NCI-H2227 (cell line): ENCODE data around the gene GNG13.
A peak's percentile ranks its signal among the peaks of the same experiment; 100 is the strongest.
"Not testable (repeated sequence)": the region's sequence is repeated elsewhere in the genome, so short reads cannot be mapped to it uniquely, and the experiment has no call there.

Experiments
- DNase-seq: peaks from one replicate; lab custom pipeline; 2025; ENCODE audit not compliant: unreplicated experiment; lab: John Stamatoyannopoulos, UW

Gene GNG13, protein sequence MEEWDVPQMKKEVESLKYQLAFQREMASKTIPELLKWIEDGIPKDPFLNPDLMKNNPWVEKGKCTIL

DNA sequence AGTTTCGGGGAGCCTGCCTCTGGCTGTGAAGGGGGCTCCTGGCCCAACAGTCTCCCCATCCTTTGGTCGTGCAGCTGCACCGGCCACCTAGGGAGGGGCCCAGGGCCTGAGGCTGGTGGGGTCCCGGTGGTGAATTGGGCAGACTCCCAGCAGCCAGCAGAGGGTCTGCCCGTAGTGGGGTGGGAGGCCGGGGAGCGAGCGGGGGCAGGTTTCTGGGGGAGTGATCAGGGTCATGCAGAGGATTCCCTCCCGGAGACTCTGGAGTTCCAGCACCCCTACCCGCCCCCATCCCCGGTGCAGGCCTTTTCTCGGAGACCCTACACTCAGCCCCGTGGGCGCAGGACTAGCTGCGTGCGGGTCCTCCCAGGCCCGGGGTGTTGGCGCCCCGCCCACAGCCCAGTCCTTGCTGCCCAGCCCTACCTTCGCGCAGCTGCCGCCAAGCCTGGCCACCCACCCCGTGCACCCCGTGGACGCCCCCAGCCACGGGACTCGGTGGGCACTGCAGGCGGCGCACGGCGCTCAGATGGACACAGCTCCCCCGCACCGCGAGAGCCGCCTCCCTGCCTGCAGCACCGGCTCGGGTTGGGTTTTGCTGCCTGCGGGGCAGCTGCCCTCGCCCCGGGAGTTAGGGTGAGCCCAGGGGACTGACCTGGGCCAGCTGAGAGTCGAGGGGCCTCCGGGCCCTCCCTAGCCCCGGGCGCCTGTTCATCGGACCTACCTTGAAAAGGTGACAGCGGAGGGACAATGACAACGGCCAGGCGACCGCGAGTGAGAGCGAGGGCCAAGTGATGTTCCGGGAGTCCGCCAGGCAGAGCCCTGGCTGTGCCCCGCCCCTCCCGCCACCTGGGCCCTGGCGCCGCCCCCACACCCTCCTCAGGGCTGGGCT, at the start of gene GNG13:
Gene GNG13, minus strand, starts transcription at position 787 of the 886 bp plus-strand sequence. CDS start 1,657 bp downstream, outside the sequence.
- DNase-seq, result peak; percentile 33

DNA sequence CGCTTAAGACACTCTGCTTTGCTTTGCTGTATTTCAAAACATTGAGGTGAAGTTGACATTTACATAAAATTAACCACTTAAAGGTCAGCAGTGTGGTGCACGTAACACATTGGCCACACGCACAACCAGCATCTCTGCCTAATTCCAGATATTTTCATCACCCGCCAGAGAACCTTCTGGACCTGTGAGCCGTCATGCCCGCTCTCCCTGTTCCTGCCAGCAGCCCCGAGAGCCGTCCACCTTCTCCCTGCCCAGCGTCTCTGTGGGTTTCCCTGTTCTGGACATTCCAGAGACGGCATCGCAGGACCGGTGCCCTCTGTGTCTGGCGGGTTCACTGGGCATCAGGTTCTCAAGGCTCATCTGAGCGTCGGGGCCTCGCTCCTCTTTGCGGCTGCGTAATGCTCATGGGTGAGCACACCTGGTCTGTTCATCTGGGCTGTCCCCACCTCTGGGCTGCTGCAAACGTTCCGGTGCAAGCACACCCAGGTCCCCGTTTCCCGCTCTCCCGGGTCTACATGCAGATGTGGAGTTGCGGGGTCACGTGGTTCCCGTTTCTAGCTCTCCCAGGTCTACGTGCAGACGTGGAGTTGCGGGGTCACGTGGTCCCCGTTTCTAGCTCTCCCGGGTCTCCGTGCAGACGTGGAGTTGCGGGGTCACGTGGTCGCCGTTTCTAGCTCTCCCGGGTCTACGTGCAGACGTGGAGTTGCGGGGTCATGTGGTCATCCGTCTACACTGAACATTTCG, 48.1 kb upstream of the GNG13 start:
- DNase-seq, result no peak

DNA sequence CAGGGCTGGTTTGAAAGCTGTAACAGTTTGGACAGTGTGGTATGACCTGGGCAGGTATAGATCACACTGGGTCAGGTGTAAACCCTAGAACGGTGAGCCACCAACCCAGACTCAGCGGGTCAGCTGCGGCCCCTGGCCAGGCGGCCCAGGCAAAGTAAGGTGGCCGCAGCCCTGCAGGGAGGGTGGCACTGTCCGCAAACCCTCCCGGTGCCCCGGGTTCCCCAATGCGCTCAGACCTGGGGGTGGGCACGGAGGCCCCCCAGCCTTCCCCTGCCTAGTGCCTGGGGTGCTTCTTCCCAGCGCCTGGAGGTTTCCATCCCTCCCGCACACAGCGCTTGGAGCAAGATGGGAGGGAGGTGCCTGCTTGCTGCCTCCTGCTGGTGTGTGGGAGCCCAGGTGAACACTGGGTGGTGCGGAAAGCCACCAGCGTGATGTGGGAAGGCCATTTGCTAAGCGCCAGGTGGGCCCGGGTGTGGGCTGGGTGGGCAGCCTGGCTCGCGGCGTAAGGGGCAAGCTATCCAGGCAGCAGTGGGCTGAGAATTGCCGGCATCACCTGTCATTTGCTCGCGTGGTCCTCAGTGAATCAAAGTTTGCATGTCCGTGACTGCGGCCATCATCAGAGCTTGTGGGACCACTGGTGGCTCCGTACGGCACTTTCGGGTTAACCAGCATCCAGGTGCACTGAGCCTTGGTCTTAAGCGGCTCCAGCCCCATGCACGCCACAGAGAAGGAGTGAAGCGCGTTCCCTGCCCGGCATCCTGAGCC, 47.3 kb upstream of the GNG13 start:
- no peak for DNase-seq

DNA sequence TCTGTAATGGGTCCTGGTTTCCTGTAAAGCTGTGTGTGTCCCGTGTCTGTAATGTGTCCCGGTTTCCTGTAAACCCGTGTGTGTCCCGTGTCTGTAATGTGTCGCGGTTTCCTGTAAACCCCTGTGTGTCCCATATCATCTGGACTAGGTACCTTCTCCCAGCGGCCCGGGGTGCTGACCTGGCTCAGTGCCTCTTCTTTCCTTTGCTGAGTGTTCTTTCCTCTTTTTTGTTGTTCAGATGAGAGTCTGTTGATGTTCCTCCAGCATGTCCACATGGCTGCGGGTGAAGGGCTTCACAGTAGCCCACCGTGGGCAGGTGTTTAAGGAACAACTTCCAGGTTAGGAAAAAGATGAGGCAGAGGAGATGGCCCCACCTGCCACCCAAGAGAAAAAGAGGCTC, 46.6 kb upstream of the GNG13 start:
- DNase-seq, result no peak

DNA sequence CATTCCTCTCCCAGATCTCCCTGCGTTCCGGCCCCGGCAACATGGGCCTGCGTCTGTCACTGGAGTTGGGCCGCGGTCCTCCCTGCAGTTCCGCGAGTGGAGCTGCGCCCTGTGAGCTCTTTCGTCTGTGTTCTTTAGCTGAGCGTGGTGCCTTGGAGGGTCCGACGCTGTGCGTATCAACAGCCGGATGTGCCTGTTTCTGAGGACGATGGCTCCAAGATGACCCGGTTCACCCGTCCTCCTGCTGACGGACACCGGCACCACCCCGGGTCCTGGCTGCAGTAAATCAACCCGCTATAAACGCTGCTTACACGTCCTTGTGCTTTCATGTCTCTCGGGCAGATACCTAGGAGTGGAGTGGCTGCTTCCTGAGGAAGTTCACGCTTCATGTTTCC, 44.8 kb upstream of the GNG13 start:
- DNase-seq, result no peak

DNA sequence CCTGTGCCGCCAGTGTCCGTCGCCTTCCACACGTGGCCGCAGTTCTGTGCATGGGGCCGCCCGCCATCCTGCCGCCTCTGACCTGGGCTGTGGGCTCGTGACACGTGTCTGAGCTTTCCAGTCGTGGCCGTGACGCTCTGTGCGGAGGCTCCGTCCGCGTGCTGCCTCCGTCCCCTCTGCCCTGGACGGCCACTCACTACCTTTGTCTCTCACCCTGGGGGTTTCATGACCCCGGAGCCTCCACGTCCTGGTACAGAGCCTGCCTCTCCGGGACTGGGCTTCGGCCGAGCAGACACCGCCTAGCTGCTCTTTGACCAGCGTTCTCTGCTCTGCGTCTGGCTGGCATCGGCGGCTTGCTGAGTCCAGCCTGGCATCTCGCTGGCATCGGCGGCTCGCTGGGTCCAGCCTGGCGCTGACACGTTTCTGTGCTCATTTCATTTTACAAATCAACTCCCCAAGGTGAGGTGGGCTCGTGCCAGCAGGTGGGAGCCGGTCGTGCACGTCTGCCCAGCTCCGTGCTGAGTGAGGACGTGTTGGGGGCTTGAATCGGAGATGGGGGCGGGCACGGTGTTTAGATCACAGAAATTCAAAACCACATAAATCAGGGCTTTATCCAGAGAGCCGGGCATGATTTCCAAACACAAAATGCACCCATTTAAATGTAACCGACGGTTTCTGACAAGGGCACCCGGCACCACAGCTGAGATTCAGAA, 44.3 kb upstream of the GNG13 start:
- DNase-seq, result no peak

GRCh38 chr16:843771-844170, 43.2 kb upstream of the GNG13 start:
- no peak for DNase-seq

- no peak for DNase-seq
Measured at GRCh38 chr16:842711-843560, 42.4 kb upstream of the GNG13 start.

DNA sequence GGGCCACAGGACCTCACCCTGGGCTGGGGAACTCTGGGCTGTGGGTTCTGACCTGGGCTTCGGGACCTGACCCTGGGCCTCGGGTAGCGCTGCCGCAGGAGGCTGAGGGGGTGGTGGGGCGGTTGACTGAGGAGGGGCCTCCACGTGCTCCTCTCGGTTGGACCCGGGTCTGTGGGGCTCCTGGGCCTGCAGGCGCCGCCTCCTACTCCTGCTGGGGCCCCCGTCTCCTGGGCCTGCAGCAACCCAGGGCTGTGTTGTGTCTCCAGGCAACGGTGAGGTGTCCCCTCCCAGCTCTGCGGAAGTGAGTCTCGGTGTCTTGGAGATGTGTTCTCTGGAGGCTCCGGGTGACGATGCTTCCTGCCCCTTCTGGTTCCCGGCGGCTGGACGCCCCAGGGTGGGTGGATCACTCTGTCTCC, 41.5 kb upstream of the GNG13 start:
- no peak for DNase-seq

GRCh38 chr16:841455-842060, 41.0 kb upstream of the GNG13 start:
- DNase-seq, result no peak

DNA sequence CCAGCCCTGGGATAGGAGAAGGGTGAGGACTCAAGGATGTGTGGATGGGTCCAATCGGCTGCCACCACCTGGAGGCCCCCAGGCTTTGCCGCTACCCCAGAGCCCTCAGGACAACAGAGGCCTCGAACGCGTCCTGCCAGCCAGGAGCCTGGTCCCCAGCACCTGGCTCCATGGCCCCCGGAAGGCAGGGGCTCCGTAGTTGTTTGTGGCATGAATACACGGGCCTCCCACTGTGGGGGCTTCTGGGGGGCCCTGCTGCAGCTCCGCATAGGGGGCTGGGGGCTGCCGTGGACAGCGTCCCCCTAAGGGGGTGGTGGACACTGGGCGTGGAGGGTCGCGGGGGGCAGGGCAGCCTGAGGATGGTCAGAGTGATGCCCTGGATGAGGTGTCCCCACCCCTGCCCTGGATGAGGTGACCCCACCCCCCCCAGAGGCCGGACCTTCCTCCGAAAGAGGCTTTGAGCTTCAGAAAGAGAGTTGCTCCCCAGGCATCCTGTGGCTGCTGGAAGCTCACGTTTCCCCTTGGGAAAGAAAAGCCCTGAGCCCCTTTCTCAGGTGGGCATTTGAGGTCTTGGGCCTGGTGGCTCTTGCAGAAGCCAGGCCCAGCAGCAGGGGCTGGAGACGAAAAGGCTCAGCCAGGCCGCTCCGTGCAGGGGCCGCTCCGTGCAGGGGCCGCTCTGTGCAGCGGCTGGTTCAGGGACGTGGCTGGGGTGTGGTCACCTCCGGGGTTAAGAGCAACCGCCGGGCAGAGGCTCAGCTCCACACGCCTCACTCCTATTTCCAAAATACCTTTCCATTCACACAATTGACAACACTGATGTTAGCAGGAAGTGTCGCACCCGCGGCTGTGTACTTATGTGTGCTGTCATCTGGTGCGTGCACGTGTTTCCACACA, 40.3 kb upstream of the GNG13 start:
- no peak for DNase-seq

DNA sequence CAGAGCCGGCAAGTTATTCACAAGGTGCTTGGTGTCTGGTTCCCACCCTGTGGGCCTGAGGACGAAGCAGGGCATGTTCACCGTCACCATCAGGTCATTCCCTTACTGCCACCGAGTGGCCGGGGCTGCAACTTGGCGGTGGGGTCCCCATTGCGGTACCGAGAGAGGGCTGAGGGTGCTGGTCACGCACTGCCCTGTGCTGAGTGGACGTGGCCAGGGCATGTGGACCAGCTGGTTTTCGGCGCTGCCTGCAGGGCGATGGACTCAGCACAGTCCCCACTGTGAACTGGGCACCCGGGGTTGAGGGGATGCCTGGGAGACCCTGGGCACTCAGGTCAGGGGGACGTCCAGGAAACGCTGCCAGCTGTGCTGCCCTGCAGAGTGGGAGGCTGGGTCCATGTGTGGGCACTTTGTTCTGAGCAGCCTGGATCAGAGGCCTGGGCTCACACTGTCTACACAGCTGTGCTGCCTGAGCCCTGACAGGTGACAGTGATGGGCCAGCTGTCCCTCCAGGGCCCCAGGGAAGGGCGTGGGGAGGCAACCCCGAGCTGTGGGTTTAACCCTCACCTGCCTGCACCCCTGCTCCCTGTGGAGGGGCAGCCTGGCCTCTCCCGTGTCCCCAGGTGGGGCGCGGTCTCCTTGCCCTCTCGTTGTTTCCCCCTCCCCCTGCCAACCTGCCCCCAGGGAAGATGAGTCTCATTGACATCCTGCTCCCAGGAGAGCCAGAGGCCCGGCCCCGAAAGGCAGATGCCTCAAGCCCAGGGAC, 39.3 kb upstream of the GNG13 start:
- no peak for DNase-seq

DNA sequence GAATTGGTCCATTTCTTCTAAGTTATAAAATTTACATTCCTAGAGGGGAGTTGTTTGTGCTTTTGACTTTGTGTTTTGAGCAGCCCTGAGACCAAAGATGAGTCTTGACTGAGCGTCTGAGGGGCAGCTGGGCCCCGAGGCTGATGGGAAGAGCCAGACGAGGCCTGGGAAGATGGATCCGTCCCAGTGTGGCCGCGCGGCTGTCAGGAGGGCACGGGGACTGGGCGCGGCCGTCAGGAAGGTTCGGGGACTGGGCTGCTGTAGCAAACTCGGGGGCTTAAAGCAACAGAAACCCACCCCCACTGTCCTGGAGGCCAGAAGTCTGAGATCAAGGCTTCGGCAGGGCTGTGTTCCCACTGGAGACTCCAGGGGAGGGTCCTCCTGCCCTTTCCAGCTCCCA, 38.2 kb upstream of the GNG13 start:
- no peak for DNase-seq

- DNase-seq, result not testable (repeated sequence)
Measured at GRCh38 chr16:836822-837221, 36.3 kb upstream of the GNG13 start.

DNA sequence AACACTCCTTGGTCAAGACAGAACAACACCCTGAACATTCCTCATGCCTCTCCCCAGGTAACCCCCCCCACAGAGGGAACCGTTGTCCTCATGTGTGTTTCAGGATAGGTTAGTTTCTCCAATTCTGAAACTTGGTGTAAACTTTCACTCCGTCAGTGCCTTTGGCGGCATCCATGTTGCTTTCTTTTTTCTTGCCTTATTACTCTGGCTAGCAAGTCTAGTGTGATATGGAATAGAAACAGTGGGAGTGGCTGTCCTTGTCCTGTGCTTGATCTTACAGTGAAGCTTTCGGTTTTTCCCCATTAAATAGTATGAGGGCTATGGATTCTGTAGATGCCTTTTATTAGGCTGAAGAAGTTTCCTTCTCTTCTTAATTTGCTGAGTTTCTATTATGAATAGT, 35.7 kb upstream of the GNG13 start:
- no peak for DNase-seq

GRCh38 chr16:835373-835772, 34.8 kb upstream of the GNG13 start:
- no peak for DNase-seq

DNA sequence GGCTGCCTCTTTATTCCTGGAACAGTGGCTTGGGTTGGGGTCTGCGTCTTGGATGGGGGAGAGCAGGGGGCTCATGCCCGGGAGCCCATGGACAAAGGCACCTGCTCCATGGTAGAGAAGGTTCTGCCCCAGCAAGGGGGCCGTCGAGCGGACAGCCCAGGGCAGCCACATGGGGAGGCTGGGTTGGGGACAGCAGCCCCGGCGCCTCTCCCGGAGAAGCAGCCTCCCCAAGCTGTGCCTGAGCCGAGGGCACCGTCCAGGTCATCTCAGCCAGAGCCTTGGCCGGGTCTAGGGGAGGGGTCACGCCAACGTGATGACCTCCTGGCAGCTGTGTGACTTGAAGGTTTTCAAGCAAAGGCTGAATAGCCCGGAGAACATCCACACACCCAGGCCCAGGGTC, 32.9 kb upstream of the GNG13 start:
- no peak for DNase-seq
